OCI-LY7 (cell line): Measurements from ENCODE around the gene LGALS3. TPM values are rescaled to one million over a fixed set of nuclear protein-coding genes. Genes with fewer than 3 reads are reported as not detected.

Experiments used
- BruUV-seq: library from RNA; stranded (reverse); fragments of 400-500 nt; replicated peaks from 2 replicates; lab custom pipeline; 2021; lab: Mats Ljungman, UMichigan
- CTCF ChIA-PET: fragments of 300-600 bp; sonication (Branson Sonifier 250); formaldehyde crosslinking; loops from one replicate; lab custom pipeline; 2022; ENCODE audit warnings: antibody characterized with exemption; ENCODE audit not compliant: unreplicated experiment; lab: Charles Lee
- POLR2A ChIA-PET: fragments of 300-600 bp; sonication (Branson Sonifier 250); formaldehyde crosslinking; loops from one replicate; lab custom pipeline; 2022; ENCODE audit warnings: antibody characterized with exemption; lab: Charles Lee
- DNase-seq: peaks from one replicate; pipeline ENCODE4 v3.0.0-alpha.2; 2015; ENCODE audit warnings: low spot score
- H2AFZ ChIP-seq: fragments of 200-600 bp; sonication (generic), shearing (Covaris generic); 2 replicates; pipeline ENCODE4 v1.6.1; 2014; ENCODE audit warnings: mild to moderate bottlenecking, antibody characterized with exemption, low read length, moderate library complexity
- H3K27ac ChIP-seq: fragments of 200-600 bp; sonication (generic); 2 replicates; pipeline ENCODE4 v1.5.1; 2014; ENCODE audit warnings: mixed run types, low read depth, mild to moderate bottlenecking, moderate library complexity, low read length, inconsistent platforms; ENCODE audit not compliant: poor library complexity, severe bottlenecking
- H3K36me3 ChIP-seq: fragments of 200-600 bp; sonication (generic); 2 replicates; pipeline ENCODE4 v1.6.1; 2014; ENCODE audit warnings: mild to moderate bottlenecking, antibody characterized with exemption, low read length, moderate library complexity, mixed read lengths; ENCODE audit not compliant: insufficient read depth
- H3K4me1 ChIP-seq: fragments of 200-600 bp; sonication (generic); 2 replicates; pipeline ENCODE4 v1.5.1; 2014; ENCODE audit warnings: mild to moderate bottlenecking, low read length; ENCODE audit not compliant: insufficient read depth, poor library complexity, severe bottlenecking
- H3K4me2 ChIP-seq: fragments of 200-600 bp; sonication (generic); 2 replicates; pipeline ENCODE4 v1.6.1; 2014; ENCODE audit warnings: mild to moderate bottlenecking, low read length
- H3K4me3 ChIP-seq: fragments of 200-600 bp; sonication (generic); 2 replicates; pipeline ENCODE4 v1.5.1; 2014; ENCODE audit warnings: mild to moderate bottlenecking, low read depth, low read length; ENCODE audit not compliant: poor library complexity, severe bottlenecking
- H3K79me2 ChIP-seq: fragments of 200-600 bp; sonication (generic); 2 replicates; pipeline ENCODE4 v1.6.1; 2016; ENCODE audit warnings: low read depth, mild to moderate bottlenecking, low read length, moderate library complexity, mixed read lengths; ENCODE audit not compliant: insufficient read depth
- H3K9me2 ChIP-seq: fragments of 200-600 bp; sonication (generic); 2 replicates; pipeline ENCODE4 v1.6.1; 2016; ENCODE audit warnings: mild to moderate bottlenecking, low read length, mixed read lengths; ENCODE audit not compliant: insufficient read depth
- H3K9me3 ChIP-seq: fragments of 200-600 bp; sonication (generic); 2 replicates; pipeline ENCODE4 v1.6.1; 2014; ENCODE audit warnings: mild to moderate bottlenecking, mixed run types, low read length, mixed read lengths
- H4K20me1 ChIP-seq: fragments of 200-600 bp; sonication (generic); 2 replicates; pipeline ENCODE4 v1.6.1; 2014; ENCODE audit warnings: mild to moderate bottlenecking, antibody characterized with exemption, low read length, moderate library complexity, mixed read lengths; ENCODE audit not compliant: insufficient read depth
- CTCF ChIP-seq: fragments of 200-600 bp; sonication (generic); conservative IDR thresholded peaks from 2 replicates; pipeline ENCODE4 v1.5.1; 2014; ENCODE audit warnings: mild to moderate bottlenecking, antibody characterized with exemption, low read length, moderate library complexity, mixed read lengths
- EZH2phosphoT487 ChIP-seq: fragments of 200-600 bp; sonication (generic); IDR thresholded peaks from 2 replicates; pipeline ENCODE4 v1.6.1; 2018; ENCODE audit warnings: low read depth, borderline replicate concordance, mild to moderate bottlenecking, mixed run types, antibody characterized with exemption, low read length, moderate library complexity, mixed read lengths
- intact Hi-C: fragments of 100-400 bp; cut with micrococcal nuclease; formaldehyde crosslinking; loops from one replicate; pipeline ENCODE4 v1.10.0; 2022; ENCODE audit not compliant: unreplicated experiment
- total RNA-seq, 2 experiments: library from RNA; depleted of rRNA in 1 of 2; stranded (reverse); fragments of >200 nt in 1 of 2; shearing (Covaris generic) in 1 of 2; gene quantifications; 2 replicates each; pipeline ENCODE4 v1.2.3, GENCODE V29; 2014 to 2022

The LGALS3 gene
- total RNA-seq, 2 experiments from 2014 or later, result not detected

- CTCF ChIA-PET, result interaction anchor here (1.1 kb wide), 1 partner anchor 68 kb away, joined by 3 read pairs; no protein-coding TSS in a partner anchor
- Histone ChIP-seq H3K36me3 (no peaks in the 10 kb centered on the region), H3K9me3 (no peaks in the 10 kb centered on the region), H3K4me3 (no peak overlapping the region), H3K27ac (no peak overlapping the region), H2AFZ (peak overlapping the region; percentile 77; the same call in 1 of the 2 replicates), H3K79me2 (no peaks in the 10 kb centered on the region), H4K20me1 (no peaks in the 10 kb centered on the region), H3K4me1 (peaks cover 12% of the 10 kb centered on the region), H3K4me2 (no peak overlapping the region), H3K9me2 (no peaks in the 10 kb centered on the region)
- BruUV-seq, result no TSS peak
- no peak for DNase-seq
- intact Hi-C loops, result no loop called here
- POLR2A ChIA-PET, result interaction anchor here (0.8 to 1.3 kb wide), 5 partner anchors 8 to 22 kb away, joined by 3 to 14 read pairs (median 3); no protein-coding TSS in a partner anchor
- TF ChIP-seq CTCF (no peak), EZH2phosphoT487 (no peak)
Observed at GRCh38 chr14:55092341-55092740, 36.7 kb upstream of the LGALS3 start.

GRCh38 chr14:55094292-55095157 lies 34.5 kb upstream of the LGALS3 start:
- no peak for DNase-seq
- POLR2A ChIA-PET, result interaction anchor here (0.8 to 2.1 kb wide), 4 partner anchors 9 to 22 kb away, joined by 3 to 6 read pairs (median 4); no protein-coding TSS in a partner anchor
- Histone ChIP-seq H3K27ac (no peak overlapping the region), H3K9me3 (no peaks in the 10 kb centered on the region), H3K36me3 (no peaks in the 10 kb centered on the region), H3K4me2 (no peak overlapping the region), H3K4me3 (no peak overlapping the region), H3K9me2 (no peaks in the 10 kb centered on the region), H3K79me2 (no peaks in the 10 kb centered on the region), H2AFZ (no peak overlapping the region), H4K20me1 (no peaks in the 10 kb centered on the region), H3K4me1 (peaks cover 25% of the 10 kb centered on the region)
- intact Hi-C loops, result no loop called here
- CTCF ChIA-PET, result interaction anchor here (0.6 to 1.2 kb wide), 2 partner anchors 9 to 47 kb away, joined by 3 read pairs; no protein-coding TSS in a partner anchor
- no TSS peak for BruUV-seq
- TF ChIP-seq EZH2phosphoT487, result no peak
- no peak for TF ChIP-seq CTCF
